Pancreas (tissue), 10 donors: ENCODE results near the gene PCYOX1L. TPM values are rescaled to one million over a fixed set of nuclear protein-coding genes. Genes with fewer than 3 reads are reported as not detected.
"Not testable (repeated sequence)": the region's sequence is repeated elsewhere in the genome, so short reads cannot be mapped to it uniquely, and the experiment has no call there.

Source experiments
- ATAC-seq, 4 donors: fragments of 200-7000 bp; cut with Tn5 transposase; one replicate each; pipeline versions ENCODE4 v1.8.0 to v1.9.1; 2020; ENCODE audit warnings: mild to moderate bottlenecking in 4 of 4, moderate library complexity in 4 of 4
- DNase-seq, 6 donors: peaks; one replicate each; pipeline ENCODE4 v3.0.0-alpha.2; 2020
- FAIRE-seq: peaks from 2 replicates; lab custom pipeline; 2012; peaks lifted over from hg19 to GRCh38; lab: Jason Lieb, UNC
- H3K27ac ChIP-seq, 4 donors: fragments of 200-600 bp; sonication (generic); 1 replicate in 3 of 4; 2 replicates in 1 of 4; pipeline versions ENCODE4 v1.5.0 to v1.8.0; 2020
- H3K27me3 ChIP-seq, 4 donors: fragments of 200-600 bp; one replicate each; pipeline ENCODE4 v1.8.0; 2021
- H3K36me3 ChIP-seq, 3 donors: fragments of 200-600 bp; sonication (generic) in 1 of 3; one replicate each; pipeline versions ENCODE4 v1.5.0 to v1.8.0; 2020 to 2021
- H3K4me1 ChIP-seq, 3 donors: fragments of 200-600 bp; one replicate each; pipeline ENCODE4 v1.8.0; 2021
- H3K4me3 ChIP-seq, 4 donors: fragments of 200-600 bp; sonication (generic) in 2 of 4; one replicate each; pipeline versions ENCODE4 v1.5.0 to v1.8.0; 2020 to 2021
- H3K9me3 ChIP-seq, 4 donors: fragments of 200-600 bp; one replicate each; pipeline ENCODE4 v1.8.0; 2021
- CTCF ChIP-seq, 4 donors: fragments of 200-600 bp; sonication (generic) in 3 of 4; IDR thresholded peaks; one replicate each; pipeline versions ENCODE4 v1.5.0 to v1.8.0; 2021; ENCODE audit warnings: antibody characterized with exemption in 4 of 4
- WGBS, 2 donors: extraction: QIAGEN DNeasy Blood & Tissue Kit; methylation state at CpG; one replicate each; pipeline ENCODE4 v1.1.7; 2013; 5-methylcytosine and 5-hydroxymethylcytosine counted together
- intact Hi-C, 3 donors: fragments of 100-400 bp; cut with DNase I; formaldehyde crosslinking; loops; one replicate each; pipeline versions ENCODE4 v1.11.1 to v1.14.2; 2022
- polyA plus RNA-seq, 2 donors: library from polyadenylated mRNA; stranded (reverse); fragments of 200-250 nt; gene quantifications; one replicate each; pipeline ENCODE4 v1.2.3, GENCODE V29; 2013
- total RNA-seq, 6 donors: library from RNA; stranded (reverse); fragmentation: NEBNext Ultra II Directional in 4 of 6; extraction: Animal tissue kit (Norgen Biotek cat#: 25700) in 4 of 6; gene quantifications; one replicate each; pipeline versions ENCODE4 v1.2.1 to v1.2.4, GENCODE V29; 2021 to 2023
- donor health status: healthy with polysubstance abuse.
- donor health status: DM: no; HTN: no; CAD: no; lungs with moderate emphysema.
- donor health status: DM: no; HTN: no; CAD: no.
- donor health status: control.
- donor health status: control.
- donor health status: Bipolar disorder and iron deficiency.
- donor health status: DM: yes; HTN: yes; CAD: no.
- donor health status: DM: no; HTN: no; CAD: no.
- donor health status: DM: no; HTN: no; CAD: no.
- donor health status: DM: yes; HTN: yes; CAD: no.

Gene PCYOX1L
- total and polyA plus RNA-seq, 8 donors: 2.1 to 11.5 (median 3.8) TPM

DNA sequence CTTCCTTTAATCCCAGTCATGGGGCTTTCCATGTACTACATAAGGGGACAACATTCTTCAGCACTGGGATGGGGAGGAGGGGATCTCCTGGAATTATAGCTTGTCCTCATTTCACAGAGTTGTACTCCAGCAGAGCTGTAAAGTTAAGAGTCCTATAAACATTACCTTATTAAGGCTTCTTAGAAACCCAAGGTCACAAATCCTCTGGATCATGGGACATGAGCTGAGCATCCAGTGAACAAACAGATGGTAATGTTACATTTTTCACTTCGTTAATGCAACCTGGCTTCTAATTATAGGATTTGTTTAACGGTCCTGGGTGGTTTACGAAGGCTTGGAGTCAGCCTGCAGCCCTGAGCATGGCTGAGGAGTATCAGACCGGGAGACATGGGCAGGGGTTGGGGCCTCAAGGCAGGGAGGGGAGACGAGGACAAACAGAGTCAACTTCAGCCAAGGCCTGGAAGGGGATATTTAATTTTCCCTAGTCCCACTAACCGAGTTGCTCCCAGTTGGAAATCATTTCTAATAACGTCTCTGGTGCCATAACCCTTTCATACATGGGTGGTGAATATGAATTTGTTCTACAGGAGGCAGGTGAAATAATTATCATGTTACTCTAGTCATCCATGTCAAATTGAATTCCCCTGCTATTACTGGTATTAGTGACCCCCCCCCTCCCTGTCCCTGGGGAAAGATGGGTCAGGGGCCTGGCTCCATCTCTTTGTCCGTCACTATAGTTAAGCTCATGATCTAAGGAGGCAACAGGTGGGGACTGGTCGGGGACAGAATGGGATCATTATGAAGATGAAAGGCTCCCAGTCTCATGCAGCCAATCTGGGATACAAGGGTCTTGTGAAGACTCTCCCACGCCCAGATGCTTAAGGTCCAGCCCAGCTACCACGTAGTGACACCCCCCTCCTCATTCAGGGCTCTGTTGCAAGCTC is 32.0 kb downstream of the PCYOX1L start:
- ATAC-seq (no peak), DNase-seq (no peak), FAIRE-seq (peak; percentile 91)
- no peak overlapping the region for H3K4me3 ChIP-seq
- WGBS, 2 donors: 65 to 75% methylated on average over 11 of the region's 11 CpGs
- no peaks in the 10 kb centered on the region for H3K27me3 ChIP-seq
- TF ChIP-seq CTCF (IDR thresholded peaks at IDR 0.05): no peak
- no peak overlapping the region for H3K27ac ChIP-seq
- no peaks in the 10 kb centered on the region for H3K36me3 ChIP-seq
- intact Hi-C loops: no loop called here
- H3K4me1 ChIP-seq: no peaks in the 10 kb centered on the region
- no peaks in the 10 kb centered on the region for H3K9me3 ChIP-seq

DNA sequence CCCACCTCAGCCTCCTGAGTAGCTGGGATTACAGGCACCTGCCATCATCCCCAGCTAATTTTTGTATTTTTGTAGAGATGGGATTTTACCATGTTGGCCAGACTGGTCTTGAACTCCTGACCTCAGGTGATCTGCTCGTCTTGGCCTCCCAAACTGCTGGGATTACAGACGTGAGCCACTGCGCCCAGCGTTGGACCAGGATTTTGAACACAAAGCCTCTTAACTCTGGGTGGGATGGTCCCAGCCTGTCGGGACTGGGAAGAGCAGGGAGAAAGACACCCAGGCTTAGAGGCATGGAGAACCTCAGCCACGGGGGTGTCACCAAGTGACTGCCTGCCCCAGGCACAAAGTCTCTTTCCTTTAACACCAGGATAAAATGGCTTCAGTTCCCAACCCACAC is 33.2 kb downstream of the PCYOX1L start:
- H3K27me3 ChIP-seq, intact Hi-C loops, H3K36me3 ChIP-seq, FAIRE-seq, H3K9me3 ChIP-seq, H3K4me3 ChIP-seq, H3K4me1 ChIP-seq, H3K27ac ChIP-seq, ATAC-seq, DNase-seq: not testable (repeated sequence)
- WGBS, 2 donors: 72 to 87% methylated on average over 6 of the region's 6 CpGs

DNA sequence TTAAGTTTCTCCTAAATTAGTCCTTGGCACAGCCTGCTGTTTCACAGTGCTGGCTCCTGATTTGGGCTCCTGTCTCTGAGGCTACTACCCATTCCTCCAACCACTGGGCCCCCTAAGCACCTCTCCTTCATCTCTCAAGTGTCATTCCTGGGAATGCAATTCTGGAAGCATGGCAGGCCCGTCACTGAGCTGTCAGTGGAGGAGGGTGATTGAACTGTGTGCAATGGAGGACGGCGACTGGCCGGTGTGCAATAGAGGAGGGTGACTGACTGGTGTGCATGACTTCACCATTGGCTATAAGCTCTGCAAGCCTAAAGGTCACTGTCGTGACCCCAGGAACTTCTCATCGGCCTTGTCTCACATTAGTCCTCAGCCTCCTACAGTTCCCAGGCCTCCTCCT is 33.7 kb downstream of the PCYOX1L start:
- DNase-seq: no peak
- no peaks in the 10 kb centered on the region for H3K4me1 ChIP-seq
- no peaks in the 10 kb centered on the region for H3K36me3 ChIP-seq
- H3K9me3 ChIP-seq: no peaks in the 10 kb centered on the region
- no peak for TF ChIP-seq CTCF (IDR thresholded peaks at IDR 0.05)
- no peak overlapping the region for H3K4me3 ChIP-seq
- no peak for FAIRE-seq
- H3K27me3 ChIP-seq: no peaks in the 10 kb centered on the region
- H3K27ac ChIP-seq: no peak overlapping the region
- WGBS, 2 donors: 71 to 82% methylated on average over 6 of the region's 6 CpGs
- intact Hi-C loops: no loop called here
- no peak for ATAC-seq

DNA sequence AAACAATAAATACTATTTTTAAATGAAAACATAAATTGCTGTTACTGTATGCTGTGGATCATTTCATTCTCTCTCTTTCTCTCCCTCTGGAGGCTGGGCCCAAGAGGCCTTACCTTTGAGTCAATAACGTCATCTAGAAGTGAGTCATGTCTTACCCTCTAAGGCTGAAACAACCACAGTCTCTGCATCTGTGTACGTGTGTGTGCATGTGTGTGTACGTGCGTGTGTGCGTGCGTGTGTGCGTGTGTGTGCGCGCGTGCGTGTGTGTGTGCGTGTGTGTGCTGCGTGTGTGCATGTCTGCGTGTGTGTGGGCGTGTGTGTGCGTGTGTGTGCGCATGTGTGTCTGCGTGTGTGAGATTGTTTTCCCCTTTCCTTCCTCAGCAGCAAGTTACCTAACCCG is 34.9 kb downstream of the PCYOX1L start:
- Histone ChIP-seq H3K36me3 (no peaks in the 10 kb centered on the region), H3K4me3 (no peak overlapping the region), H3K4me1 (no peaks in the 10 kb centered on the region), H3K27ac (no peak overlapping the region), H3K27me3 (no peaks in the 10 kb centered on the region), H3K9me3 (no peaks in the 10 kb centered on the region)
- intact Hi-C loops: no loop called here
- ATAC-seq: no peak
- TF ChIP-seq CTCF (IDR thresholded peaks at IDR 0.05): no peak
- no peak for DNase-seq
- no peak for FAIRE-seq
- WGBS, 2 donors: 82 to 85% methylated on average over 19 of the region's 19 CpGs

DNA sequence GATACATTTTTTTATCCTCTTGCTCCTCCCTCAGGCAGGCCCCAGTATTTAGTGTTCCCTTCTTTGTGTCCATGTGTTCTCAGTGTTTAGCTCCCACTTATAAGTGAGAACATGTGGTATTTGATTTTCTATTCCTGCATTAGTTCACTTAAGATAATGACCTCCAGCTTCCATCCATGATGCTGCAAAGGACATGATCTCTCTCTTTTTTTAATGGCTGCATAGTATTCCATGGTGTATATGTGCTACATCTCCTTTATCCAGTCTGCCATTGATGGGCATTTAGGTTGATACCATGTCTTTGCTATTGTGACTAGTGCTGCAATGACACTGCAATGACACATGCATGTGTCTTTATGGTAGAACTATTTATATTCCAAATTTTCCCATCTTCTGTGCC is 37.1 kb downstream of the PCYOX1L start:
- H3K4me3 ChIP-seq, ATAC-seq, DNase-seq, H3K36me3 ChIP-seq, H3K9me3 ChIP-seq, H3K27ac ChIP-seq, H3K4me1 ChIP-seq, FAIRE-seq, H3K27me3 ChIP-seq, intact Hi-C loops: not testable (repeated sequence)

DNA sequence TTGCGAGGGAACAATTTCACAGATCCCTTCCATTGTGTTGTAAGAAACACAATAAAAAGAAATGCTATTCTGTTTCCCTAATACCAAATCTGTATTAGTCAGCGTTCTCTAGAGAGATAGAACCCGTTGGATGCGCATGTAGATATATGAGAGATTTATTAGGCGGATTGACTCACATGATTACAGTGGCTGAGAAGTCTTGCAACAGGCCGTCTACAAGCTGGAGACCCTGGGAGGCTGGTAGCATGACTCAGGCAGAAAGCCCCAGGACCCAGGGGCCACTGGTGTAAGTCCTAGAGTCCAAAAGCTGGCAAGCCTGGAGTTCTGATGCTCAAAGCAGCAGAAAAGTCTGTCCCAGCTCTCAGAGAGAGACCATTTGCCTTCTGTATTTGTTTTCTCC is 39.7 kb downstream of the PCYOX1L start:
- FAIRE-seq: no peak
- TF ChIP-seq CTCF (IDR thresholded peaks at IDR 0.05): no peak
- Histone ChIP-seq H3K27ac (no peak overlapping the region), H3K4me3 (no peak overlapping the region), H3K9me3 (no peaks in the 10 kb centered on the region), H3K27me3 (no peaks in the 10 kb centered on the region), H3K36me3 (no peaks in the 10 kb centered on the region), H3K4me1 (no peaks in the 10 kb centered on the region)
- WGBS, 2 donors: 83 to 92% methylated on average over 6 of the region's 6 CpGs
- intact Hi-C loops: no loop called here
- no peak for DNase-seq
- ATAC-seq: peak in 2 of 4 donors; percentile 37 to 75

DNA sequence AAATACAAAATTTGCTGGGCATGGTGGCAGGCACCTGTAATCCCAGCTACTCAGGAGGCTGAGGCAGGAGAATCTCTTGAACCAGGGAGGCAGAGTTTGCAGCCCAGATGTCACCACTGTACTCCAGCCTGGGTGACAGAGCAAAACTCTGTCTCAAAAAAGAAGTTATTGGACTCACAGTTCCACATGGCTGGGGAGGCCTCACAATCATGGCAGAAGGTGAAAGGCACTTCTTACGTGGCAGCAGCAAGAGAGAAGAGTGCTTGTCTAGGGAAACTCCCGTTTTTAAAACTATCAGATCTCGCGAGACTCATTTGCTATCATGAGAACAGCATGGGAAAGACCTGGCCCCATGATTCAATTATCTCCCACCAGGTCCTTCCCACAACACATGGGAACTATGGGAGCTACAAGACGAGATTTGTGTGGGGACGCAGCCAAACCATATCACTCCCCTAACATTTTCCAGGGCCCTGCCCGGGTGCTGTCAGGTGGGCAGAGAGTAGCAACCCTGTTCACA is 41.0 kb downstream of the PCYOX1L start:
- H3K4me1 ChIP-seq, ATAC-seq, H3K4me3 ChIP-seq, H3K27me3 ChIP-seq, H3K9me3 ChIP-seq, DNase-seq, H3K27ac ChIP-seq, FAIRE-seq, H3K36me3 ChIP-seq, intact Hi-C loops: not testable (repeated sequence)
- WGBS, 2 donors: 75 to 82% methylated on average over 7 of the region's 7 CpGs
